Loucy (cell line): ENCODE results near the gene COL23A1.

Experiments used
- H2AFZ ChIP-seq: fragments of 200-600 bp; sonication (generic); 2 replicates; pipeline ENCODE4 v1.6.0; 2016; ENCODE audit warnings: antibody characterized with exemption, mild to moderate bottlenecking, low read length, moderate library complexity
- H3F3A ChIP-seq: fragments of 200-600 bp; 2 replicates; pipeline ENCODE4 v1.6.0; 2016; ENCODE audit warnings: antibody characterized with exemption, low read depth, mild to moderate bottlenecking
- H3K27me3 ChIP-seq: fragments of 200-600 bp; sonication (generic); 2 replicates; pipeline ENCODE4 v1.6.1; 2014; ENCODE audit warnings: low read length, mild to moderate bottlenecking; ENCODE audit not compliant: insufficient read depth, poor library complexity, severe bottlenecking
- H3K36me3 ChIP-seq: fragments of 200-600 bp; sonication (generic); 2 replicates; pipeline ENCODE4 v1.6.1; 2016; ENCODE audit warnings: low read length; ENCODE audit not compliant: insufficient read depth
- H3K4me1 ChIP-seq: fragments of 200-600 bp; sonication (generic); 2 replicates; pipeline ENCODE4 v1.5.1; 2014; ENCODE audit warnings: low read length, mild to moderate bottlenecking; ENCODE audit not compliant: insufficient read depth, poor library complexity, severe bottlenecking
- H3K4me2 ChIP-seq: fragments of 200-600 bp; sonication (generic); 2 replicates; pipeline ENCODE4 v1.6.0; 2014; ENCODE audit warnings: antibody characterized with exemption, low read length, low read depth, mild to moderate bottlenecking; ENCODE audit not compliant: poor library complexity, severe bottlenecking
- H3K4me3 ChIP-seq: fragments of 200-600 bp; sonication (generic); 2 replicates; pipeline ENCODE4 v1.5.1; 2014; ENCODE audit warnings: low read length, mild to moderate bottlenecking, mixed read lengths; ENCODE audit not compliant: poor library complexity, severe bottlenecking
- H3K79me2 ChIP-seq: fragments of 200-600 bp; sonication (generic); 2 replicates; pipeline ENCODE4 v1.6.1; 2014; ENCODE audit warnings: low read length; ENCODE audit not compliant: insufficient read depth
- H3K9ac ChIP-seq: fragments of 200-600 bp; sonication (generic); 2 replicates; pipeline ENCODE4 v1.6.0; 2014; ENCODE audit warnings: mild to moderate bottlenecking, low read depth, low read length, moderate library complexity; ENCODE audit not compliant: poor library complexity, severe bottlenecking
- H3K9me2 ChIP-seq: fragments of 200-600 bp; sonication (generic); replicated peaks from 2 replicates; pipeline ENCODE4 v1.6.1; 2016; ENCODE audit warnings: low read depth, low read length, mixed read lengths
- H3K9me3 ChIP-seq: fragments of 200-600 bp; sonication (generic); 2 replicates; pipeline ENCODE4 v1.6.1; 2014; ENCODE audit warnings: mild to moderate bottlenecking, antibody characterized with exemption, low read length, low read depth; ENCODE audit not compliant: insufficient read depth
- H4K20me1 ChIP-seq: fragments of 200-600 bp; sonication (generic); 2 replicates; pipeline ENCODE4 v1.6.0; 2014; ENCODE audit warnings: antibody characterized with exemption, low read length, mild to moderate bottlenecking; ENCODE audit not compliant: insufficient read depth, poor library complexity, severe bottlenecking
- CTCF ChIP-seq: fragments of 200-600 bp; sonication (generic); conservative IDR thresholded peaks from 2 replicates; pipeline ENCODE4 v1.5.1; 2014; ENCODE audit warnings: mild to moderate bottlenecking, antibody characterized with exemption, low read length
- EZH2phosphoT487 ChIP-seq: fragments of 200-600 bp; IDR thresholded peaks from 2 replicates; pipeline ENCODE4 v1.6.1; 2018; ENCODE audit warnings: antibody characterized with exemption, mild to moderate bottlenecking, moderate library complexity, borderline replicate concordance

Gene COL23A1

GRCh38 chr5:178357678-178358077 lies 232.5 kb downstream of the COL23A1 start:
- Histone ChIP-seq H3K4me3 (no peak overlapping the region), H3K9me2 (no peaks in the 10 kb centered on the region), H3F3A (no peaks in the 10 kb centered on the region), H3K9me3 (no peaks in the 10 kb centered on the region), H3K4me1 (no peaks in the 10 kb centered on the region), H3K9ac (no peak overlapping the region), H3K79me2 (no peaks in the 10 kb centered on the region), H3K4me2 (no peak overlapping the region), H4K20me1 (no peaks in the 10 kb centered on the region), H3K27me3 (no peaks in the 10 kb centered on the region), H3K36me3 (no peaks in the 10 kb centered on the region), H2AFZ (no peak overlapping the region)
- no peak for TF ChIP-seq EZH2phosphoT487
- TF ChIP-seq CTCF: no peak

GRCh38 chr5:178357121-178357521 lies 233.1 kb downstream of the COL23A1 start:
- no peaks in the 10 kb centered on the region for H4K20me1 ChIP-seq
- no peaks in the 10 kb centered on the region for H3F3A ChIP-seq
- H3K36me3 ChIP-seq: no peaks in the 10 kb centered on the region
- TF ChIP-seq CTCF (no peak), EZH2phosphoT487 (no peak)
- no peak overlapping the region for H2AFZ ChIP-seq
- no peak overlapping the region for H3K9ac ChIP-seq
- no peaks in the 10 kb centered on the region for H3K9me3 ChIP-seq
- H3K4me2 ChIP-seq: no peak overlapping the region
- no peaks in the 10 kb centered on the region for H3K4me1 ChIP-seq
- no peak overlapping the region for H3K4me3 ChIP-seq
- H3K79me2 ChIP-seq: no peaks in the 10 kb centered on the region
- H3K27me3 ChIP-seq: no peaks in the 10 kb centered on the region
- H3K9me2 ChIP-seq: no peaks in the 10 kb centered on the region

GRCh38 chr5:178356431-178356872 lies 233.7 kb downstream of the COL23A1 start:
- Histone ChIP-seq H3F3A (no peaks in the 10 kb centered on the region), H3K27me3 (no peaks in the 10 kb centered on the region), H3K4me2 (no peak overlapping the region), H2AFZ (no peak overlapping the region), H3K36me3 (no peaks in the 10 kb centered on the region), H3K4me1 (no peaks in the 10 kb centered on the region), H3K79me2 (no peaks in the 10 kb centered on the region), H3K4me3 (no peak overlapping the region), H3K9me2 (no peaks in the 10 kb centered on the region), H4K20me1 (no peaks in the 10 kb centered on the region), H3K9me3 (no peaks in the 10 kb centered on the region), H3K9ac (no peak overlapping the region)
- no peak for TF ChIP-seq EZH2phosphoT487
- no peak for TF ChIP-seq CTCF
